GM12878 (cell line): ENCODE results near the gene EIF4E1B. TPM values are rescaled to one million over a fixed set of nuclear protein-coding genes. Genes with fewer than 3 reads are reported as not detected.

ENCODE experiments used
- ATAC-seq: fragments of 200-7000 bp; cut with Tn5 transposase; 3 replicates; pipeline ENCODE4 v1.9.1; 2020; ENCODE audit warnings: mild to moderate bottlenecking, moderate library complexity
- BruUV-seq: library from RNA; stranded (reverse); fragments of 400-500 nt; replicated peaks from 2 replicates; lab custom pipeline; 2021; lab: Mats Ljungman, UMichigan
- CTCF ChIA-PET: fragments of 300-600 bp; sonication (Branson Sonifier 250); formaldehyde crosslinking; extraction: SDS; loops from one replicate; lab custom pipeline; 2021; ENCODE audit warnings: inconsistent platforms; lab: Yijun Ruan, JAX
- POLR2A ChIA-PET: fragments of 350-600 bp; formaldehyde crosslinking; extraction: SDS; loops from one replicate; lab custom pipeline; 2021; ENCODE audit warnings: inconsistent platforms; lab: Charles Lee
- RAD21 ChIA-PET: fragments of 300-600 bp; sonication (Branson Sonifier 250); formaldehyde crosslinking; loops from one replicate; lab custom pipeline; 2023; ENCODE audit warnings: antibody characterized with exemption; ENCODE audit not compliant: unreplicated experiment; lab: Charles Lee
- SMC1A ChIA-PET: fragments of 300-600 bp; sonication (Branson Sonifier 250); formaldehyde crosslinking; loops from one replicate; lab custom pipeline; 2023; ENCODE audit not compliant: unreplicated experiment, uncharacterized antibody; lab: Charles Lee
- DNase-seq: peaks from one replicate; pipeline ENCODE4 v3.0.0-alpha.2; 2011; ENCODE audit warnings: low read depth, low spot score
- FAIRE-seq: peaks from 3 replicates; lab custom pipeline; 2011; peaks lifted over from hg19 to GRCh38; lab: Jason Lieb, UNC
- H2AFZ ChIP-seq: 2 replicates; pipeline ENCODE4 v1.6.0; 2011; ENCODE audit warnings: low read depth, low read length, control low read depth; ENCODE audit not compliant: control insufficient read depth
- H3K27ac ChIP-seq: 2 replicates; pipeline ENCODE4 v1.5.1; 2011; ENCODE audit warnings: control low read depth; ENCODE audit not compliant: control insufficient read depth, insufficient read depth
- H3K27me3 ChIP-seq, 2 experiments: replicated peaks in 1 of 2; 2 replicates each; pipeline versions ENCODE4 v1.6.0 to v1.6.1; 2011; ENCODE audit warnings: low read length in 1 of 2; ENCODE audit not compliant: control insufficient read depth in 2 of 2, insufficient read depth in 2 of 2
- H3K36me3 ChIP-seq, 2 experiments: 2 replicates each; pipeline ENCODE4 v1.5.1; 2011; ENCODE audit warnings: low read length in 1 of 2; ENCODE audit not compliant: control insufficient read depth in 2 of 2, insufficient read depth in 2 of 2
- H3K4me1 ChIP-seq: 2 replicates; pipeline ENCODE4 v1.6.1; 2011; ENCODE audit warnings: mild to moderate bottlenecking, low read length, moderate library complexity, mixed read lengths; ENCODE audit not compliant: control insufficient read depth, insufficient read depth
- H3K4me2 ChIP-seq: 2 replicates; pipeline ENCODE4 v1.6.0; 2011; ENCODE audit warnings: control low read depth; ENCODE audit not compliant: control insufficient read depth, insufficient read depth
- H3K4me3 ChIP-seq: fragments of 200-600 bp; sonication (generic); 2 replicates; pipeline ENCODE4 v1.5.1; 2016
- H3K79me2 ChIP-seq: 2 replicates; pipeline ENCODE4 v1.6.0; 2011; ENCODE audit warnings: low read length; ENCODE audit not compliant: control insufficient read depth, insufficient read depth
- H3K9ac ChIP-seq: 2 replicates; pipeline ENCODE4 v1.8.0; 2011; ENCODE audit warnings: low read length, control low read depth, mixed read lengths; ENCODE audit not compliant: control insufficient read depth, insufficient read depth
- H3K9me3 ChIP-seq: replicated peaks from 3 replicates; pipeline ENCODE4 v1.5.1; 2011; ENCODE audit warnings: mild to moderate bottlenecking, low read length; ENCODE audit not compliant: control insufficient read depth, insufficient read depth
- H4K20me1 ChIP-seq: 2 replicates; pipeline ENCODE4 v1.6.0; 2011; ENCODE audit not compliant: control insufficient read depth, insufficient read depth
- CTCF ChIP-seq, 3 experiments: IDR thresholded peaks in 2 of 3; conservative IDR thresholded peaks in 1 of 3; 2 replicates each; pipeline ENCODE4 v1.5.1; 2011; ENCODE audit warnings: low read depth in 3 of 3, low read length in 3 of 3, mild to moderate bottlenecking in 3 of 3, control low read depth in 2 of 3, moderate library complexity in 2 of 3, inconsistent platforms in 1 of 3, mixed read lengths in 1 of 3; ENCODE audit not compliant: control insufficient read depth in 2 of 3, insufficient read depth in 1 of 3; ENCODE audit errors: extremely low read depth in 1 of 3
- ESRRA ChIP-seq: IDR thresholded peaks from 2 replicates; pipeline ENCODE4 v1.6.1; 2012; ENCODE audit warnings: mild to moderate bottlenecking, low read length, improper control_type of control experiment
- GABPA ChIP-seq: IDR thresholded peaks from 2 replicates; pipeline ENCODE4 v1.6.1; 2014; ENCODE audit warnings: antibody characterized with exemption, low read depth, mild to moderate bottlenecking, inconsistent platforms
- KDM1A ChIP-seq: fragments of 200-600 bp; sonication (generic); IDR thresholded peaks from 2 replicates; pipeline ENCODE4 v1.6.1; 2016; ENCODE audit warnings: borderline replicate concordance
- MTA3 ChIP-seq: IDR thresholded peaks from 2 replicates; pipeline ENCODE4 v1.6.1; 2012; ENCODE audit warnings: low read length, inconsistent platforms, borderline replicate concordance
- NBN ChIP-seq: fragments of 450-650 bp; IDR thresholded peaks from 2 replicates; pipeline ENCODE4 v1.6.1; 2016
- POLR2AphosphoS5 ChIP-seq: IDR thresholded peaks from 2 replicates; pipeline ENCODE4 v1.6.1; 2011; ENCODE audit warnings: mild to moderate bottlenecking, low read length, inconsistent platforms
- SMAD1 ChIP-seq: fragments of 450-650 bp; IDR thresholded peaks from 2 replicates; pipeline ENCODE4 v1.6.1; 2018; ENCODE audit warnings: mild to moderate bottlenecking, low read depth; ENCODE audit not compliant: partially characterized antibody
- TAF1 ChIP-seq: IDR thresholded peaks from 2 replicates; pipeline ENCODE4 v1.6.1; 2011; ENCODE audit warnings: mild to moderate bottlenecking, low read depth, low read length, borderline replicate concordance
- TARDBP ChIP-seq: IDR thresholded peaks from 2 replicates; pipeline ENCODE4 v1.6.1; 2016; ENCODE audit warnings: borderline replicate concordance
- USF1 ChIP-seq: IDR thresholded peaks from 2 replicates; pipeline ENCODE4 v1.6.1; 2011; ENCODE audit warnings: borderline replicate concordance, low read depth, mild to moderate bottlenecking, moderate library complexity, mixed read lengths, low read length; ENCODE audit not compliant: insufficient read depth; ENCODE audit errors: extremely low read length
- ZNF384 ChIP-seq: IDR thresholded peaks from 2 replicates; pipeline ENCODE4 v1.6.1; 2012; ENCODE audit warnings: low read depth, mild to moderate bottlenecking, low read length, improper control_type of control experiment, borderline replicate concordance
- ZNF687 ChIP-seq: fragments of 450-650 bp; IDR thresholded peaks from 2 replicates; pipeline ENCODE4 v1.6.1; 2017; ENCODE audit warnings: mild to moderate bottlenecking, moderate library complexity
- WGBS: methylation state at CpG from one replicate; pipeline ENCODE4 v1.1.6; 2016; ENCODE audit warnings: low lambda C conversion rate; ENCODE audit not compliant: insufficient replicate concordance, insufficient coverage; ENCODE audit errors: missing lambda C conversion rate; 5-methylcytosine and 5-hydroxymethylcytosine counted together
- in situ Hi-C: fragments of 300-500 bp; cut with MboI; formaldehyde crosslinking; loops from 9 replicates; pipeline ENCODE4 v1.14.3; 2018; ENCODE audit warnings: mixed read lengths
- intact Hi-C: fragments of 100-400 bp; cut with micrococcal nuclease; formaldehyde crosslinking; loops from one replicate; pipeline ENCODE4 v1.14.2; 2022; ENCODE audit not compliant: unreplicated experiment
- polyA plus RNA-seq, 11 experiments: library from polyadenylated mRNA; depleted of rRNA in 4 of 11; unstranded in 6 of 11; stranded (reverse) in 5 of 11; fragments of >200 nt; fragmentation: Nextera tagmentation in 4 of 11; fragmentation: Illumina TruSeq in 1 of 11; extraction: Ambion mirVana in 4 of 11; extraction: Trizol in 1 of 11; gene quantifications; 1 replicate in 1 of 11; 2 replicates in 10 of 11; pipeline versions ENCODE4 v1.2.1 to v1.2.3, GENCODE V29; 2011 to 2016; ENCODE audit warnings: inconsistent platforms in 2 of 11, missing spikeins in 2 of 11, low read depth in 1 of 11
- total RNA-seq, 4 experiments: library from RNA; depleted of rRNA in 3 of 4; stranded (reverse); fragments of >200 nt in 3 of 4; fragmentation: Illumina TruSeq in 1 of 4; extraction: Trizol in 1 of 4; gene quantifications; 2 replicates each; pipeline versions ENCODE4 v1.2.1 to v1.2.3, GENCODE V29; 2013 to 2021
- TF ChIP-seq, protein P1 (sequence below): fragments of 450-650 bp; IDR thresholded peaks from 2 replicates; pipeline ENCODE4 v1.6.1; 2016; ENCODE audit warnings: mild to moderate bottlenecking, moderate library complexity, borderline replicate concordance

EIF4E1B gene
- total and polyA plus RNA-seq, 10 of the 15 experiments (the other 5 are each of a cell fraction or from before 2014, with no cell fraction given): not detected

DNA sequence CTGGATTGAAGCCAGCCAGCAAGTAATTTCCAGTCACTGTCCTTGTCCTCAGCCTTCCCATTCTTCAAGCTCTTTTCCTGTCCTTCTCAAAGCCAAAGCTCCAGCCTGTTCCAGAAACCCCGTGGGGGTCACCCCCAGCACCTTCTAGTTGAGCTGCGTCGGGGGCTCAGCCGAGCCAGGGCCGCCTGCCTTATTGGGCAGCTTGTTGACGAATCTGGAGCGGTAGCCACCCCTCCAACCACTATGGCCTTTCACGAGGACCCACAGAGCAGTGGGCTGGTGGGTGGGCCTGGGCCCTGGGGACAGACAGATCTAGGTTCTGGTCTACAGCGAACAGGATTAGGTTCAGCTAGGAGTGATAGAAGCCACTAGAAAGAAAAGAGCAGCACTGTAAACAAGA is 64.2 kb downstream of the EIF4E1B start:
- in situ Hi-C loops: no loop called here
- H3K9ac ChIP-seq: no peak overlapping the region
- POLR2A ChIA-PET: interaction anchor here (0.5 kb wide), 1 partner anchor 470 kb away, joined by 3 read pairs; no protein-coding TSS in a partner anchor
- H3K9me3 ChIP-seq: no peaks in the 10 kb centered on the region
- no peak overlapping the region for H2AFZ ChIP-seq
- no peak for FAIRE-seq
- WGBS: 44% methylated on average over 9 of the region's 9 CpGs
- H3K4me3 ChIP-seq: no peak overlapping the region
- peaks cover 0 to 7% of the 10 kb centered on the region in 2 experiments; a peak in 3 of 4 replicates for H3K27me3 ChIP-seq
- intact Hi-C loops: no loop called here
- no peaks in the 10 kb centered on the region for H3K36me3 ChIP-seq
- no TSS peak for BruUV-seq
- RAD21 ChIA-PET: no interaction called here
- no peak overlapping the region for H3K27ac ChIP-seq
- no peak for ATAC-seq
- DNase-seq: no peak
- CTCF ChIA-PET: interaction anchor here (2.1 kb wide), 1 partner anchor 34 kb away, joined by 14 read pairs; no protein-coding TSS in a partner anchor
- no peak overlapping the region for H3K4me2 ChIP-seq
- no peaks in the 10 kb centered on the region for H3K79me2 ChIP-seq
- no peaks in the 10 kb centered on the region for H3K4me1 ChIP-seq
- SMC1A ChIA-PET: no interaction called here
- no peaks in the 10 kb centered on the region for H4K20me1 ChIP-seq
- no peak for TF ChIP-seq GABPA
- TF ChIP-seq ZNF384: no peak
- TF ChIP-seq USF1: no peak
- no peak for TF ChIP-seq POLR2AphosphoS5
- no peak for TF ChIP-seq CTCF (IDR thresholded peaks at IDR 0.05 in 2 of 3, conservative IDR thresholded peaks at IDR 0.05 in 1 of 3; ENCODE audit: control insufficient read depth in 2 of 3, extremely low read depth in 1 of 3, insufficient read depth in 1 of 3, low read depth in 3 of 3, low read length in 3 of 3)
- TF ChIP-seq TARDBP: no peak
- no peak for TF ChIP-seq NBN
- TF ChIP-seq TAF1: no peak
- no peak for TF ChIP-seq ESRRA
- TF ChIP-seq, protein P1, sequence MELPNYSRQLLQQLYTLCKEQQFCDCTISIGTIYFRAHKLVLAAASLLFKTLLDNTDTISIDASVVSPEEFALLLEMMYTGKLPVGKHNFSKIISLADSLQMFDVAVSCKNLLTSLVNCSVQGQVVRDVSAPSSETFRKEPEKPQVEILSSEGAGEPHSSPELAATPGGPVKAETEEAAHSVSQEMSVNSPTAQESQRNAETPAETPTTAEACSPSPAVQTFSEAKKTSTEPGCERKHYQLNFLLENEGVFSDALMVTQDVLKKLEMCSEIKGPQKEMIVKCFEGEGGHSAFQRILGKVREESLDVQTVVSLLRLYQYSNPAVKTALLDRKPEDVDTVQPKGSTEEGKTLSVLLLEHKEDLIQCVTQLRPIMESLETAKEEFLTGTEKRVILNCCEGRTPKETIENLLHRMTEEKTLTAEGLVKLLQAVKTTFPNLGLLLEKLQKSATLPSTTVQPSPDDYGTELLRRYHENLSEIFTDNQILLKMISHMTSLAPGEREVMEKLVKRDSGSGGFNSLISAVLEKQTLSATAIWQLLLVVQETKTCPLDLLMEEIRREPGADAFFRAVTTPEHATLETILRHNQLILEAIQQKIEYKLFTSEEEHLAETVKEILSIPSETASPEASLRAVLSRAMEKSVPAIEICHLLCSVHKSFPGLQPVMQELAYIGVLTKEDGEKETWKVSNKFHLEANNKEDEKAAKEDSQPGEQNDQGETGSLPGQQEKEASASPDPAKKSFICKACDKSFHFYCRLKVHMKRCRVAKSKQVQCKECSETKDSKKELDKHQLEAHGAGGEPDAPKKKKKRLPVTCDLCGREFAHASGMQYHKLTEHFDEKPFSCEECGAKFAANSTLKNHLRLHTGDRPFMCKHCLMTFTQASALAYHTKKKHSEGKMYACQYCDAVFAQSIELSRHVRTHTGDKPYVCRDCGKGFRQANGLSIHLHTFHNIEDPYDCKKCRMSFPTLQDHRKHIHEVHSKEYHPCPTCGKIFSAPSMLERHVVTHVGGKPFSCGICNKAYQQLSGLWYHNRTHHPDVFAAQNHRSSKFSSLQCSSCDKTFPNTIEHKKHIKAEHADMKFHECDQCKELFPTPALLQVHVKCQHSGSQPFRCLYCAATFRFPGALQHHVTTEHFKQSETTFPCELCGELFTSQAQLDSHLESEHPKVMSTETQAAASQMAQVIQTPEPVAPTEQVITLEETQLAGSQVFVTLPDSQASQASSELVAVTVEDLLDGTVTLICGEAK: no peak
- TF ChIP-seq KDM1A: no peak
- no peak for TF ChIP-seq ZNF687
- TF ChIP-seq MTA3: no peak
- no peak for TF ChIP-seq SMAD1
